Activated T-helper 2 cell treated with anti-CD3 and anti-CD28 coated beads, Interferon-gamma antibody, Interleukin-2, Interleukin-4, amounts not matched to agents 10 μg/mL and 5 μg/mL and 100 μg/mL, durations not matched to agents 14 hours and 24 hours and 36 hours (primary cell): ENCODE results near the gene RNF225. TPM values are rescaled to one million over a fixed set of nuclear protein-coding genes. Genes with fewer than 3 reads are reported as not detected.
A peak's percentile ranks its signal among the peaks of the same experiment; 100 is the strongest.
"Not testable (repeated sequence)": the region's sequence is repeated elsewhere in the genome, so short reads cannot be mapped to it uniquely, and the experiment has no call there.

Experiments used
- DNase-seq: peaks from one replicate; pipeline ENCODE4 v3.0.0; 2021; ENCODE audit warnings: low spot score
- H3K27ac Mint-ChIP-seq: one replicate; pipeline ENCODE4 v1.8.0; 2021; ENCODE audit warnings: mixed read lengths
- H3K27me3 Mint-ChIP-seq: one replicate; pipeline ENCODE4 v1.8.0; 2021; ENCODE audit warnings: low read depth, mixed read lengths
- H3K36me3 Mint-ChIP-seq: one replicate; pipeline ENCODE4 v1.8.0; 2021; ENCODE audit warnings: low read depth, mixed read lengths
- H3K4me1 Mint-ChIP-seq: one replicate; pipeline ENCODE4 v1.8.0; 2021; ENCODE audit warnings: low read depth, mixed read lengths
- H3K4me3 Mint-ChIP-seq: one replicate; pipeline ENCODE4 v1.8.0; 2021; ENCODE audit warnings: low read depth, mild to moderate bottlenecking, moderate library complexity, mixed read lengths
- H3K9me3 Mint-ChIP-seq: one replicate; pipeline ENCODE4 v1.8.0; 2021; ENCODE audit warnings: mixed read lengths
- intact Hi-C: fragments of 100-400 bp; cut with micrococcal nuclease; formaldehyde crosslinking; loops from one replicate; pipeline ENCODE4 v1.15.1; 2023
- total RNA-seq: library from RNA; stranded (reverse); gene quantifications from 2 replicates; pipeline ENCODE4 v1.2.3, GENCODE V29; 2022

RNF225 gene
- total RNA-seq, 1 donor from 2014 or later: 0.91 TPM

- H3K36me3 Mint-ChIP-seq: peaks cover 26% of the 10 kb centered on the region
- H3K4me3 Mint-ChIP-seq: no peak overlapping the region
- peaks cover 8% of the 10 kb centered on the region for H3K4me1 Mint-ChIP-seq
- peaks cover 5% of the 10 kb centered on the region for H3K27me3 Mint-ChIP-seq
- no peaks in the 10 kb centered on the region for H3K9me3 Mint-ChIP-seq
- no peak for DNase-seq
- H3K27ac Mint-ChIP-seq: no peak overlapping the region
- intact Hi-C loops: no loop called here
These were observed 3.1 kb downstream of the RNF225 start for GRCh38 chr19:58398545-58398944.

- H3K4me1 Mint-ChIP-seq: peaks cover 14% of the 10 kb centered on the region
- H3K27me3 Mint-ChIP-seq: peaks cover 5% of the 10 kb centered on the region
- no peak overlapping the region for H3K27ac Mint-ChIP-seq
- no peak overlapping the region for H3K4me3 Mint-ChIP-seq
- intact Hi-C loops: loop anchor here (5.0 kb wide), 1 partner anchor 73 kb away; the partner anchor contains the start of gene ZSCAN22
- H3K36me3 Mint-ChIP-seq: peaks cover 13% of the 10 kb centered on the region
- no peak for DNase-seq
- H3K9me3 Mint-ChIP-seq: no peaks in the 10 kb centered on the region
These were observed 4.4 kb downstream of the RNF225 start for GRCh38 chr19:58399903-58400302.

GRCh38 chr19:58400316-58400915 lies 5.0 kb downstream of the RNF225 start:
- intact Hi-C loops: loop anchor here (5.0 kb wide), 1 partner anchor 73 kb away; the partner anchor contains the start of gene ZSCAN22
- H3K27ac Mint-ChIP-seq: no peak overlapping the region
- no peak for DNase-seq
- H3K27me3 Mint-ChIP-seq: peaks cover 5% of the 10 kb centered on the region
- H3K4me1 Mint-ChIP-seq: peaks cover 14% of the 10 kb centered on the region
- peaks cover 8% of the 10 kb centered on the region for H3K36me3 Mint-ChIP-seq
- peak overlapping the region; percentile 80 for H3K4me3 Mint-ChIP-seq
- no peaks in the 10 kb centered on the region for H3K9me3 Mint-ChIP-seq

- Mint-ChIP-seq H3K4me3 (peak overlapping the region; percentile 80), H3K9me3 (no peaks in the 10 kb centered on the region), H3K27me3 (peaks cover 5% of the 10 kb centered on the region), H3K36me3 (peaks cover under 1% of the 10 kb centered on the region), H3K4me1 (peaks cover 12% of the 10 kb centered on the region), H3K27ac (peak overlapping the region; percentile 58)
- peak; percentile 99 for DNase-seq
- intact Hi-C loops: loop anchor here (1.0 to 5.0 kb wide), 5 partner anchors 20 to 113 kb away; partner anchors contain the start of genes ZNF132, ZNF497, ZNF837 and ZSCAN22
These were observed 5.7 kb downstream of the RNF225 start for GRCh38 chr19:58400916-58401839.

GRCh38 chr19:58401840-58402421 lies 6.5 kb downstream of the RNF225 start:
- no peak overlapping the region for H3K27ac Mint-ChIP-seq
- DNase-seq: no peak
- H3K36me3 Mint-ChIP-seq: no peaks in the 10 kb centered on the region
- H3K9me3 Mint-ChIP-seq: no peaks in the 10 kb centered on the region
- H3K4me1 Mint-ChIP-seq: peaks cover 16% of the 10 kb centered on the region
- H3K27me3 Mint-ChIP-seq: peaks cover 5% of the 10 kb centered on the region
- intact Hi-C loops: loop anchor here (1.0 to 5.0 kb wide), 5 partner anchors 21 to 112 kb away; partner anchors contain the start of genes ZNF132, ZNF497, ZNF837 and ZSCAN22
- peak overlapping the region; percentile 80 for H3K4me3 Mint-ChIP-seq

- not testable (repeated sequence) for H3K36me3 Mint-ChIP-seq, H3K4me3 Mint-ChIP-seq, DNase-seq, H3K27me3 Mint-ChIP-seq, H3K27ac Mint-ChIP-seq, H3K9me3 Mint-ChIP-seq
- peaks cover 27% of the 10 kb centered on the region for H3K4me1 Mint-ChIP-seq
- intact Hi-C loops: loop anchor here (5.0 kb wide), 1 partner anchor 77 kb away; the partner anchor contains the start of gene ZSCAN22
These were observed 8.5 kb downstream of the RNF225 start for GRCh38 chr19:58403920-58404478.

GRCh38 chr19:58406818-58407657 lies 11.6 kb downstream of the RNF225 start:
- no peaks in the 10 kb centered on the region for H3K27me3 Mint-ChIP-seq
- peaks cover 35% of the 10 kb centered on the region for H3K4me1 Mint-ChIP-seq
- DNase-seq: no peak
- H3K27ac Mint-ChIP-seq: peak overlapping the region; percentile 90
- peak overlapping the region; percentile 85 for H3K4me3 Mint-ChIP-seq
- H3K9me3 Mint-ChIP-seq: no peaks in the 10 kb centered on the region
- H3K36me3 Mint-ChIP-seq: peaks cover 3% of the 10 kb centered on the region
- intact Hi-C loops: loop anchor here (5.0 kb wide), 1 partner anchor 225 kb away; the partner anchor contains the start of gene ZNF274

- Mint-ChIP-seq H3K36me3 (peaks cover 7% of the 10 kb centered on the region), H3K9me3 (peaks cover 3% of the 10 kb centered on the region), H3K4me1 (peaks cover 35% of the 10 kb centered on the region), H3K4me3 (peak overlapping the region; percentile 85), H3K27ac (peak overlapping the region; percentile 90), H3K27me3 (no peaks in the 10 kb centered on the region)
- intact Hi-C loops: loop anchor here (1.0 to 5.0 kb wide), 8 partner anchors 20 to 225 kb away; partner anchors contain the start of genes ERVK3-1, RPS5, ZNF274 and ZNF324B
- DNase-seq: no peak
These were observed 12.2 kb downstream of the RNF225 start for GRCh38 chr19:58407658-58408151.

GRCh38 chr19:58408152-58409009 lies 12.9 kb downstream of the RNF225 start, which contains the start of gene ZNF584:
Gene ZNF584 (plus strand): TSS chr19:58408649. CDS start chr19:58409148, 499 bp downstream.
- Mint-ChIP-seq H3K36me3 (peaks cover 10% of the 10 kb centered on the region), H3K4me1 (peaks cover 32% of the 10 kb centered on the region), H3K4me3 (peak within 1 kb of the TSS; percentile 85), H3K9me3 (peaks cover 6% of the 10 kb centered on the region), H3K27ac (peak within 1 kb of the TSS; percentile 90), H3K27me3 (no peaks in the 10 kb centered on the region)
- intact Hi-C loops: loop anchor here (1.0 to 5.0 kb wide), 8 partner anchors 21 to 226 kb away; partner anchors contain the start of genes ERVK3-1, RPS5, ZNF274 and ZNF324B
- DNase-seq: peak; percentile 89

- intact Hi-C loops: loop anchor here (2.0 to 5.0 kb wide), 3 partner anchors 68 to 227 kb away; partner anchors contain the start of genes ERVK3-1, ZNF274 and ZNF446
- H3K4me1 Mint-ChIP-seq: peaks cover 27% of the 10 kb centered on the region
- no peaks in the 10 kb centered on the region for H3K27me3 Mint-ChIP-seq
- H3K4me3 Mint-ChIP-seq: peak overlapping the region; percentile 85
- peaks cover 13% of the 10 kb centered on the region for H3K36me3 Mint-ChIP-seq
- peak overlapping the region; percentile 36 for H3K27ac Mint-ChIP-seq
- no peak for DNase-seq
- H3K9me3 Mint-ChIP-seq: peaks cover 6% of the 10 kb centered on the region
These were observed 13.7 kb downstream of the RNF225 start for GRCh38 chr19:58409010-58409790.
